GM19099 (cell line): ENCODE data around the gene ALDH4A1.

Experiments used
- POLR2A ChIP-seq: IDR thresholded peaks from 3 replicates; pipeline ENCODE4 v1.6.1; 2011; ENCODE audit warnings: low read depth; ENCODE audit not compliant: insufficient read length; ENCODE audit errors: extremely low read depth

The ALDH4A1 gene

DNA sequence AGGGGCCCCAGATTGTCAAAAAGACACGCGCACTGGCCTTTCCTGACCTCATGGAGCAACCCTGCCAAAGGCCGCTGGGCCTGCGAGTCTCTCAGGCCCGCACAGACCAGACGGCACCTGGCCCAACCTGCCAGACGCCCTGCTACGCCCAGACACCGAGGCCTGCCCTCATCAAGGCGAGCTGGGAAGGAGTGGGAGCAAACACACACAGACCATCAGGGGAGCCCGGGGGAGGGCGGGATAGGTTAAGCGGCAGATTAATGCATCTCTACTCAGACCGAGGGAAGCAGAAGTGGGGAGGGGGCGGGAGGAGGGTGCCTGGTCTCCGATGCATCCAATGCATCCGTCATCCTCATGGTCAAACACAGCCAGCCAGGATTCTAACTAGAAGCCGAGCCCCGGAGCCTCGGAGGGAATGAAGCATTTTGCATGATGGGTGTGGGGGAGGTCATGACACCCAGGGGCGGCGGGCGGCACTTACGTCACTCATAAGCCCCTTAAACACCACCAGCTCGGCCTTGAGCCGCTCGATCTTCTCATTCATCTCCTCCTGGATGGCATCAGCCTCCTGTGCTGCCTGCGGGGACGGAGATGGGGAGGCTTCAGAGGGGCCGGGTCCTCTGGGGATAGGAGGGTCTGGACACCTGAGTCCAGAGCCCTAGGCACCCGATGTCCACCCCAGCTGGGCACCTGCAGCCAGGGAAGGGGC lies 17.0 kb upstream of the ALDH4A1 start:
- TF ChIP-seq POLR2A, result no peak

- no peak for TF ChIP-seq POLR2A
These were observed 16.1 kb upstream of the ALDH4A1 start for GRCh38 chr1:18918417-18918816.

DNA sequence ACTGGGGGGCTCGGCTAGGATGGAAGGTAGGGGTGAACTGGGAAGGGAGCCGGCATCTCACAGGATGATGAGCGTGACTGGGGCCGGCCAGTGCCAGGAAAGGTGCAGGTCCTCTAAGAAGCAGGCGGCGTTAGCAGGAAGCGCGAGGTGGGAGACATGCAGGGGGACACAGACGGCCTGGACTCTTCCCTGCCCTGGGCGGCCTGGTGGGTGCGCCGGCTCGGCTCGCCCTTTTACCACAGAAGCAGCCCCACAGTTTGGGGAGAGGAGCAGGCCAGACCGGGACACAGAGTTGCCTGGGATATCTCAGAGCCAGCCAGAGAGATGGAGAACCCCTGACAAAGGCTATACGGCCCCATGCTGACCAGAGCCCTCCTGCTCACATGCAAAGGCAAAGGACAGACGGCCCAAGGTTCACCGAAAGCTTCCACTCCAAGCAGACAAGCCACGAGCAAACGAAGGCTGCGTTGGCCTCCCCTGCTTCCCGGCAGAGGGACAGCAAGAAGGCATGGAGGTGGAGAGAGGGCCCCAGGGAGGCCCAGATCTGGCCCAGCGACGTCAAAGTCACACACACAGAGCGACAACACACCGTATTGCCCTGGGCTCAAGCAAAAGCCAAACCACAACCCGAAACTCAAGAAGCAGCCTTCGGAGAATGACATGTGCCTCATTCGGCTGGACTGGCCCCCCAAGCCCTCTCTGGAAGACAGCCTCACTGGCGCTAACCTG lies 14.9 kb upstream of the ALDH4A1 start:
- no peak for TF ChIP-seq POLR2A

DNA sequence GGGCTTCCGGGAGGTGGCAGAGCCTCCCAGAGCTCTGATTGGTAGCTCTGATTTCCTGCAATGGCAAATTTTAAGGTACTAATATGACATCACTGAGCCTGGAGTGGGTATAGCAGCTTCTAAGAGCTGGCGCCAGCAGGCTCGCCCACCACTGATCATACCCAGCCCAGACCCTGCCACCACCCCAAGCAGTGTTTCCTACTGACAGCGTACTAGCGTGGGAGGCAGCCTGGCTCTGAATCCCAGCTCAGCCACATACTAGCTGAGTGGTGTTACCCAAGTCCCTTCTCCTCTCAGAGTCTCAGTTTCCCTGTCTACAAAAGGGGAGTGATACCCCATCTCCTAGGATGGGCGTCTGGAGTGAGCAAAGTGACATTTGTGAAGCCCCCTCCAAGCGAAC lies 13.0 kb upstream of the ALDH4A1 start:
- no peak for TF ChIP-seq POLR2A

DNA sequence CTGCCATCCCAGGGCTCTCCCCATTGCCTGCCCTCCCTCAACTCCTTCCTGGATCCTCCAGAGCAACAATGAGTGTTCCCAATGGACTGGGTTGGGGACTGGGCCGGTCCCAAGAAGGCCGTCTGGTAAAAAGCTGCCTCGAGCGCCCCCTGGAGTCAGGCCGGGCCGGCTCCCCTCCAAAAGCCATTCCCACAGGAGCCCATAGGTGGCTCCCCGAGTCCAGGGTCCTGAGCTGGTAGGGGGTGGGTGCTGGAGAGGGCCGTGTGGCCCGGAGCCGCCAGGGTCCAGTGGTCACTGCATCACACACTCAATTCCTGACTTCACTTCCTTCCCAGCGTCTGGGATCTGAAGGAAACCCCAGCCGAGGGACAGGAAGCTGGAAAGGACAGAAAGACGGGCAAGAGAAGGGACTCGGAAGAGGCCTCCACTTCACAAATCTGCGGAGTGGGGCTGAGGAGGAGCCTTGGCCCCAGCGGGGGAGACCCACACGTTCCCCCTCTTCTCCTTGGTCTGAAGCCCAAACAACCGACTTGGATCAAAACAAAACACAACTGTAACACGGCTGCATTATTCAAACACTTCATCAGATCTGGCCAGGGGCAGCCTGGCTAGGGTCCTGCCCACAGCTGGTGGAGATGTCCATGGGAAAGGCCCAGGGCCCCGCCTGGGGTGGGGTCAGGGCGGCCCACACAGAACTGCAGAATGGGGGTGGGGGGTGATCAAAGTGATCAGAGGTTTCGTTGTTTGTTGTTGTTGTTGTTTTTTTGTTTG lies 10.9 kb upstream of the ALDH4A1 start:
- TF ChIP-seq POLR2A, result no peak

GRCh38 chr1:18912550-18912949 lies 10.2 kb upstream of the ALDH4A1 start:
- TF ChIP-seq POLR2A, result no peak

DNA sequence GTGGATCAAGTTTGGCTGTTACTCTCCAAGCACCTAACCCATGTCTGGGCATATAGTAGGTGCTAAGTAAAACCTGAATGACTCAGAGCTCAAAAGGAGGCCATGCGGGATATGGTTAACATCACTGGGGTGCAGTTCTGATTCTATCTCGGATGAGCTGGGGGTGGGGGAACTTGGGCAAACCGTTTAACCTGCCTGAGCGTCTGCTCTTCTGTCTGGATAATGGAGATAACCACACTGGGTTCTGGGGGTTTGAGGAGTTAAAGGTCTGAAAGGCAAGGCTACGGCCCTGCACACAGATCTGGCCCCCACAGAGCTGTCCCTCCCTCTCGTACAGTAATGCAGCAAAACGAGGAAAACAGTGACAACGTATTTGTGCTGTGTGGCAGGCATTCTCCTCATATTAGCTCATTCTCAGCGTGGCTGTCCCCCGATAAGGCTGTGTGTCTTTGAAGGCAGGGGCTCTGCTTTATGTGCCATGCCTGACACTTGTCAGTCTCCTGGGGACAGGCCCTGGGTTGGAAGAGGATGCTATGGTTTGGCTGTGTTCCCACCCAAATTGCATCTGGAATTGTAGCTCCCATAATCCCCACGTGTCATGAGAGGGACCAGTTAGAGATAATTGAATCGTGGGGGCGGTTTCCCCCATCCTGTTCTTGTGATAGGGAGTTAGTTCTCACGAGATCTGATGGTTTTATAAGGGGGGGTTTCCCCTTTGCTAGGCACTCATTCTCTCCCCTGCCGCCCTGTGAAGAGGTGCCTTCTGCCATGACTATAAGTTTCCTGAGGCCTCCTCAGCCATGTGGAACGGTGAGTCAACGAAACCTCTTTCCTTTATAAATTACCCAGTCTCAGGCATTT lies 6.8 kb upstream of the ALDH4A1 start:
- no peak for TF ChIP-seq POLR2A

- TF ChIP-seq POLR2A, result no peak
These were observed 5.8 kb upstream of the ALDH4A1 start for GRCh38 chr1:18907917-18908845.

DNA sequence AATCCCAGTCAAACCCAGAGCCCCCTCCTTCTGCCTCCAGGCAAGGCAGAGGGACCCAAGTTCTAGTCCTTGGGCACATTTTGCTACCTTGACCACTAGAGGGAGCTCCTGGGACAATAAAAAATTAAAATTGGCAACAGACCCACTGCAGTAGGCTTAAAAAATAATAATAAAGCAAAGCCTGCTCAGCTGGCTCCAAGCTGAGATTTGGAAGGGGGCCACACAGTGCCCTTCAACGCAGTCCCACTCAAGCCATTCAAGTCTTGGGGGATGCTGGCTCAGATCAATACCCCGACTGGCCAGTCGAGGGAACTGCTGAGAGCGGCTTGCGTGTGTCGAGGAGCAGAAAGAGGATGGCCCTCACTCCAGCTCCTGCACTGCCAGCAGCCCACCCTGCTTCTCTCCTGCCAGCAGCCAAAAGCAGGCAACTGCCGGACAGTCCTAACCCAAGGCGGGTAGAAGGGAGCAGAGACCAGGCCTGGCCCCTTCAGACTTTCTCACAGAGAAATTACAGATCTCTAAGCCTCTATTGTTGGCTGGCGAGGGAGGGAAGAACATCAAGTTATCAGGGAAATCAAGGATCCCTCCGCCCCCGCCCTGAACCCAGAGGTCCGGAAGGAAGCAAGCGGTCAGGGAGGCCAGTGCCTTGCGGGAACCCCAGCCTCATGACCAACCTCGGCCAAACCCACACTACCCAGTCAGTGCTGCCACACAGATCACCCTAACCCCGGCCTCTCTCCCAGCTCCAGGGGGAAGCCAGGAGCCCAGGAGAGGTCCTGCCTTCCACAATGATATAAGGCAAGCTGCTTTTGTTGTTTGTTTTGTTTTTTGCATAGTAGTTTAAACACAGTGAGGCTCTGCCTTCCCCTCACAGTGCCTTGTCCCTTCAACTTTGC lies 4.9 kb upstream of the ALDH4A1 start:
- no peak for TF ChIP-seq POLR2A

GRCh38 chr1:18903291-18903756 lies 969 bp upstream of the ALDH4A1 start:
- TF ChIP-seq POLR2A, result no peak

- TF ChIP-seq POLR2A, result no peak
These were observed 318 bp downstream of the ALDH4A1 start for GRCh38 chr1:18901952-18902522.
